ENCODE results near the gene SORCS3. TPM values are rescaled to one million over a fixed set of nuclear protein-coding genes. Genes with fewer than 3 reads are reported as not detected.

The SORCS3 gene
- polyA plus RNA-seq, 1 donor (not counting 4 experiments of a cell fraction or from before 2014, with no cell fraction given), result not detected

- H3K27me3 ChIP-seq (ENCODE audit: control insufficient read depth, extremely low read depth, insufficient read depth, low read length), result peaks cover 3% of the 10 kb centered on the region
- H2AFZ ChIP-seq (ENCODE audit: control insufficient read depth, low read length), result no peak overlapping the region
- TF ChIP-seq CTCF (optimal IDR thresholded peaks at IDR 0.05 in 1 of 3, IDR thresholded peaks at IDR 0.05 in 1 of 3, conservative IDR thresholded peaks at IDR 0.05 in 1 of 3; ENCODE audit: extremely low read depth in 1 of 3, insufficient read depth in 2 of 3, low read length in 3 of 3), result no peak
- TF ChIP-seq EZH2 (IDR thresholded peaks at IDR 0.05; ENCODE audit: low read length), result no peak
- H4K20me1 ChIP-seq (ENCODE audit: control insufficient read depth, extremely low read depth, insufficient read depth, low read length), result no peaks in the 10 kb centered on the region
- H3K9me1 ChIP-seq (ENCODE audit: control insufficient read depth, extremely low read depth, insufficient read depth, low read length), result no peaks in the 10 kb centered on the region
- H3K27ac ChIP-seq (ENCODE audit: control insufficient read depth, insufficient read depth, low read length), result no peak overlapping the region
- no peak overlapping the region for H3K4me2 ChIP-seq (ENCODE audit: control insufficient read depth, extremely low read depth, insufficient read depth, low read depth, low read length)
- H3K4me1 ChIP-seq (ENCODE audit: control insufficient read depth, extremely low read depth, insufficient read depth, low read length), result no peaks in the 10 kb centered on the region
- dilution Hi-C loops (cut with MboI; ENCODE audit: extremely low pct_ligation_motif_present, low sequenced_read_pairs), result no loop called here
- H3K79me2 ChIP-seq (ENCODE audit: control insufficient read depth, insufficient read depth, low read length), result no peaks in the 10 kb centered on the region
- no peaks in the 10 kb centered on the region for H3K36me3 ChIP-seq (ENCODE audit: control insufficient read depth in 2 of 2, extremely low read depth in 1 of 2, insufficient read depth in 2 of 2, low read length in 2 of 2)
- H3K9ac ChIP-seq (ENCODE audit: control insufficient read depth, extremely low read depth, insufficient read depth, low read length), result no peak overlapping the region
- no peak overlapping the region for H3K4me3 ChIP-seq (ENCODE audit: control insufficient read depth in 2 of 3, extremely low read depth in 1 of 3, insufficient read depth in 2 of 3, low read depth in 1 of 3, low read length in 3 of 3)
- no peaks in the 10 kb centered on the region for H3K9me3 ChIP-seq (ENCODE audit: control insufficient read depth, low read depth, low read length)
- no peak for DNase-seq (ENCODE audit: low read depth, low spot score)
- no peak for FAIRE-seq
Measured at GRCh38 chr10:104617831-104618230, 23.3 kb upstream of the SORCS3 start.

- no peak for FAIRE-seq
- dilution Hi-C loops (cut with MboI; ENCODE audit: extremely low pct_ligation_motif_present, low sequenced_read_pairs), result no loop called here
- Histone ChIP-seq H3K4me1 (ENCODE audit: control insufficient read depth, extremely low read depth, insufficient read depth, low read length) (no peaks in the 10 kb centered on the region), H3K79me2 (ENCODE audit: control insufficient read depth, insufficient read depth, low read length) (no peaks in the 10 kb centered on the region), H3K9me1 (ENCODE audit: control insufficient read depth, extremely low read depth, insufficient read depth, low read length) (no peaks in the 10 kb centered on the region), H4K20me1 (ENCODE audit: control insufficient read depth, extremely low read depth, insufficient read depth, low read length) (no peaks in the 10 kb centered on the region), H2AFZ (ENCODE audit: control insufficient read depth, low read length) (no peak overlapping the region), H3K4me3 (ENCODE audit: control insufficient read depth in 2 of 3, extremely low read depth in 1 of 3, insufficient read depth in 2 of 3, low read depth in 1 of 3, low read length in 3 of 3) (no peak overlapping the region), H3K27me3 (ENCODE audit: control insufficient read depth, extremely low read depth, insufficient read depth, low read length) (peaks cover 3% of the 10 kb centered on the region), H3K9me3 (ENCODE audit: control insufficient read depth, low read depth, low read length) (no peaks in the 10 kb centered on the region), H3K9ac (ENCODE audit: control insufficient read depth, extremely low read depth, insufficient read depth, low read length) (no peak overlapping the region), H3K36me3 (ENCODE audit: control insufficient read depth in 2 of 2, extremely low read depth in 1 of 2, insufficient read depth in 2 of 2, low read length in 2 of 2) (no peaks in the 10 kb centered on the region), H3K4me2 (ENCODE audit: control insufficient read depth, extremely low read depth, insufficient read depth, low read depth, low read length) (no peak overlapping the region), H3K27ac (ENCODE audit: control insufficient read depth, insufficient read depth, low read length) (no peak overlapping the region)
- TF ChIP-seq CTCF (optimal IDR thresholded peaks at IDR 0.05 in 1 of 3, IDR thresholded peaks at IDR 0.05 in 1 of 3, conservative IDR thresholded peaks at IDR 0.05 in 1 of 3; ENCODE audit: extremely low read depth in 1 of 3, insufficient read depth in 2 of 3, low read length in 3 of 3) (no peak), EZH2 (IDR thresholded peaks at IDR 0.05; ENCODE audit: low read length) (no peak)
- no peak for DNase-seq (ENCODE audit: low read depth, low spot score)
Measured at GRCh38 chr10:104622175-104622574, 18.9 kb upstream of the SORCS3 start.
